GM21717 (cell line): ENCODE data around the gene DLX5.

Experiments used
- ATAC-seq: cut with Tn5 transposase; IDR thresholded peaks from one replicate; pipeline ENCODE4 v1.9.1; 2021; ENCODE audit warnings: mild to moderate bottlenecking, moderate library complexity; ENCODE audit not compliant: unreplicated experiment

Gene DLX5

GRCh38 chr7:96992192-96993005 is 32.2 kb downstream of the DLX5 start:
- no peak for ATAC-seq

GRCh38 chr7:96991546-96992191 is 33.0 kb downstream of the DLX5 start:
- no peak for ATAC-seq

- ATAC-seq = no peak
These were observed 34.7 kb downstream of the DLX5 start for GRCh38 chr7:96989859-96990317.

GRCh38 chr7:96989241-96989858 is 35.3 kb downstream of the DLX5 start:
- no peak for ATAC-seq

- ATAC-seq = no peak
These were observed 36.9 kb downstream of the DLX5 start for GRCh38 chr7:96987719-96988118.

- no peak for ATAC-seq
These were observed 37.7 kb downstream of the DLX5 start for GRCh38 chr7:96986901-96987300.

GRCh38 chr7:96985992-96986391 is 38.6 kb downstream of the DLX5 start:
- ATAC-seq = no peak

- ATAC-seq = no peak
These were observed 42.0 kb downstream of the DLX5 start for GRCh38 chr7:96982586-96982985.

- no peak for ATAC-seq
These were observed 44.9 kb downstream of the DLX5 start for GRCh38 chr7:96979551-96980276.

GRCh38 chr7:96977445-96977844 is 47.2 kb downstream of the DLX5 start:
- no peak for ATAC-seq

GRCh38 chr7:96976106-96976505 is 48.5 kb downstream of the DLX5 start:
- no peak for ATAC-seq

- ATAC-seq = no peak
These were observed 50.6 kb downstream of the DLX5 start for GRCh38 chr7:96973986-96974385.

GRCh38 chr7:96970739-96971138 is 53.9 kb downstream of the DLX5 start:
- no peak for ATAC-seq
